ENCODE data around the gene SMARCA1.

Gene SMARCA1

DNA sequence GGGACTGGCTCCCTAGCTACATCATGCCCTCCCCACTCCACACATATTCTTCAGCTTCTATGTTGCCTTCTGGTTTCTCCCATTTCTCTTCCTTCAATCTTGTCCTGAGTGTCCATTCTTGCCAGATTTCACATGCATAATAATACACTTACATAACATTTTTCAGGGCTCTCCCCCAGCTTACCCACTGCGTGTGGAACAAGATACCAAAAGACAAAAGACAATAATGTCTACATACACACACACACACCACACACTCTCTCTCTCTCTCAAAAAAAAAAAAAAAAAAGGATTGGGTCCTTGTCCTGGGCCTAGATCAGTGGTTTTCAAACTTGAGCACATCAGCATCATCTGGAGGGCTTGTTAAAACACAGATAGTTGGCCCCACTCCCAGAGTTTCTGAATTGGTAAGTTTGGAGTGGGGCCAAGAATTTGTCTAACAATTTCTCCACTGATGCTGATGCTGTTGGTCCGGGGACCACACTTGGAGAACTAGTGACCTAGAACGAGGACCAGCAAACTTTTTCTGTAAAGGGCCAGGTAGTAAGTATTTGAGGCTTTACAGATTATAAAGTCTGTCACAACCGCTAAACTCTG is 6.5 kb upstream of the SMARCA1 start:
- H3K27me3 ChIP-seq (ENCODE audit: control insufficient read depth in 3 of 3, insufficient read depth in 3 of 3, low read depth in 1 of 3, low read length in 3 of 3): peaks cover 0 to 15% (median 0%) of the 10 kb centered on the region in 3 experiments
- no peak overlapping the region for H2AK5ac ChIP-seq (ENCODE audit: low read depth, low read length)
- no peak overlapping the region for H3K4me2 ChIP-seq (ENCODE audit: insufficient read depth, low read length, poor library complexity, severe bottlenecking)
- H2BK5ac ChIP-seq (ENCODE audit: low read length): no peak overlapping the region
- H3K18ac ChIP-seq (ENCODE audit: low read length): no peak overlapping the region
- H3K79me1 ChIP-seq (ENCODE audit: low read depth, low read length): no peaks in the 10 kb centered on the region
- no peak overlapping the region for H2AFZ ChIP-seq (ENCODE audit: low read length)
- WGBS, 2 donors (ENCODE audit: extremely low coverage in 2 of 2, insufficient read length in 2 of 2, insufficient replicate concordance in 1 of 2): no CpG with 5 or more reads among the region's 4 CpGs
- no peaks in the 10 kb centered on the region for H3K36me3 ChIP-seq (replicated peaks in 1 of 2; ENCODE audit: control insufficient read depth in 2 of 2, insufficient read depth in 2 of 2, low read length in 2 of 2)
- no peak overlapping the region for H2BK15ac ChIP-seq (ENCODE audit: low read length)
- H2BK120ac ChIP-seq (ENCODE audit: low read depth, low read length): no peak overlapping the region
- H3K23ac ChIP-seq (ENCODE audit: low read depth, low read length, poor library complexity): no peak overlapping the region
- no peaks in the 10 kb centered on the region for H3K9me3 ChIP-seq (replicated peaks in 1 of 2; ENCODE audit: control insufficient read depth in 2 of 2, insufficient read depth in 1 of 2, low read depth in 1 of 2, low read length in 2 of 2)
- H3K27ac ChIP-seq (replicated peaks; ENCODE audit: low read length): no peak overlapping the region
- H3K4me1 ChIP-seq (ENCODE audit: control insufficient read depth in 2 of 2, insufficient read depth in 1 of 2, low read depth in 1 of 2, low read length in 2 of 2): no peaks in the 10 kb centered on the region
- no peak overlapping the region for H3K14ac ChIP-seq (ENCODE audit: low read length)
- no peak overlapping the region for H4K91ac ChIP-seq (ENCODE audit: low read depth, low read length, poor library complexity)
- H3K4me3 ChIP-seq (ENCODE audit: low read length in 2 of 2): no peak overlapping the region
- H4K8ac ChIP-seq (ENCODE audit: low read depth, low read length): no peak overlapping the region
- no peak for DNase-seq (ENCODE audit: low spot score)
- no peak overlapping the region for H3K4ac ChIP-seq (ENCODE audit: low read length)
- H3K9ac ChIP-seq (ENCODE audit: low read depth, low read length, poor library complexity): no peak overlapping the region
- no peak overlapping the region for H2BK12ac ChIP-seq (ENCODE audit: low read length)

DNA sequence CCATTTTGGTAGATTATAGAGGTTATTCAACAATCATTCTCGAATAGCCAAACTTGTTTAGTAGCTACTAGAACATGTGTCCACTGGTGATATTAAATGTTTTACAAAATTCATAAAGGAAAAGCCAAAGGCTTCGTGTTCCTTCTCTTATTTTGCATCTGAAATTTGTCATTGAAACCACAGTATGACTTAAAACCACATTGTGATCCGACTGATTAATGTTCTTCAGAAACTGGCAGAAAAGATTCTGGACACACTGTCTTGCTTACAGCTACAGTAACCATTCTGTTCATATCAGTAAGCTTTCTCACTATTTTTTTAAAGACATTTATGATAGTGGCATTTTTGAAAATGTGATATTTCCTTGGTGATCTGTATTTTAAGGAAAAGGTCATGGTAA is 2.6 kb upstream of the SMARCA1 start:
- H4K91ac ChIP-seq (ENCODE audit: low read depth, low read length, poor library complexity): no peak overlapping the region
- no peak overlapping the region for H2BK5ac ChIP-seq (ENCODE audit: low read length)
- no peaks in the 10 kb centered on the region for H3K27me3 ChIP-seq (ENCODE audit: control insufficient read depth in 3 of 3, insufficient read depth in 3 of 3, low read depth in 1 of 3, low read length in 3 of 3)
- H3K36me3 ChIP-seq (replicated peaks in 1 of 2; ENCODE audit: control insufficient read depth in 2 of 2, insufficient read depth in 2 of 2, low read length in 2 of 2): no peaks in the 10 kb centered on the region
- no peaks in the 10 kb centered on the region for H3K9me3 ChIP-seq (replicated peaks in 1 of 2; ENCODE audit: control insufficient read depth in 2 of 2, insufficient read depth in 1 of 2, low read depth in 1 of 2, low read length in 2 of 2)
- no peak overlapping the region for H2BK120ac ChIP-seq (ENCODE audit: low read depth, low read length)
- no peak overlapping the region for H2AFZ ChIP-seq (ENCODE audit: low read length)
- H3K18ac ChIP-seq (ENCODE audit: low read length): no peak overlapping the region
- no peak overlapping the region for H2BK15ac ChIP-seq (ENCODE audit: low read length)
- H4K8ac ChIP-seq (ENCODE audit: low read depth, low read length): no peak overlapping the region
- H3K4me3 ChIP-seq (ENCODE audit: low read length in 2 of 2): no peak overlapping the region
- H3K14ac ChIP-seq (ENCODE audit: low read length): no peak overlapping the region
- H3K27ac ChIP-seq (replicated peaks; ENCODE audit: low read length): no peak overlapping the region
- H3K23ac ChIP-seq (ENCODE audit: low read depth, low read length, poor library complexity): no peak overlapping the region
- no peak overlapping the region for H2AK5ac ChIP-seq (ENCODE audit: low read depth, low read length)
- WGBS, 2 donors (ENCODE audit: extremely low coverage in 2 of 2, insufficient read length in 2 of 2, insufficient replicate concordance in 1 of 2): no CpG with 5 or more reads among the region's 3 CpGs
- no peak overlapping the region for H3K4ac ChIP-seq (ENCODE audit: low read length)
- H3K4me1 ChIP-seq (ENCODE audit: control insufficient read depth in 2 of 2, insufficient read depth in 1 of 2, low read depth in 1 of 2, low read length in 2 of 2): no peaks in the 10 kb centered on the region
- no peak overlapping the region for H2BK12ac ChIP-seq (ENCODE audit: low read length)
- no peak overlapping the region for H3K9ac ChIP-seq (ENCODE audit: low read depth, low read length, poor library complexity)
- H3K79me1 ChIP-seq (ENCODE audit: low read depth, low read length): peaks cover 3% of the 10 kb centered on the region
- no peak for DNase-seq (ENCODE audit: low spot score)
- H3K4me2 ChIP-seq (ENCODE audit: insufficient read depth, low read length, poor library complexity, severe bottlenecking): no peak overlapping the region

- Histone ChIP-seq H3K79me1 (ENCODE audit: low read depth, low read length) (peaks cover 3% of the 10 kb centered on the region), H2BK15ac (ENCODE audit: low read length) (no peak overlapping the region), H2BK5ac (ENCODE audit: low read length) (no peak overlapping the region), H3K27me3 (ENCODE audit: control insufficient read depth in 3 of 3, insufficient read depth in 3 of 3, low read depth in 1 of 3, low read length in 3 of 3) (no peaks in the 10 kb centered on the region), H3K9me3 (replicated peaks in 1 of 2; ENCODE audit: control insufficient read depth in 2 of 2, insufficient read depth in 1 of 2, low read depth in 1 of 2, low read length in 2 of 2) (no peaks in the 10 kb centered on the region), H3K4ac (ENCODE audit: low read length) (no peak overlapping the region), H2BK120ac (ENCODE audit: low read depth, low read length) (no peak overlapping the region), H2AFZ (ENCODE audit: low read length) (no peak overlapping the region), H4K91ac (ENCODE audit: low read depth, low read length, poor library complexity) (no peak overlapping the region), H4K8ac (ENCODE audit: low read depth, low read length) (no peak overlapping the region), H3K14ac (ENCODE audit: low read length) (no peak overlapping the region), H3K23ac (ENCODE audit: low read depth, low read length, poor library complexity) (no peak overlapping the region), H3K18ac (ENCODE audit: low read length) (no peak overlapping the region), H3K27ac (replicated peaks; ENCODE audit: low read length) (no peak overlapping the region), H3K36me3 (replicated peaks in 1 of 2; ENCODE audit: control insufficient read depth in 2 of 2, insufficient read depth in 2 of 2, low read length in 2 of 2) (no peaks in the 10 kb centered on the region), H3K4me3 (ENCODE audit: low read length in 2 of 2) (no peak overlapping the region), H2AK5ac (ENCODE audit: low read depth, low read length) (no peak overlapping the region), H3K4me2 (ENCODE audit: insufficient read depth, low read length, poor library complexity, severe bottlenecking) (no peak overlapping the region), H3K9ac (ENCODE audit: low read depth, low read length, poor library complexity) (no peak overlapping the region), H2BK12ac (ENCODE audit: low read length) (no peak overlapping the region), H3K4me1 (ENCODE audit: control insufficient read depth in 2 of 2, insufficient read depth in 1 of 2, low read depth in 1 of 2, low read length in 2 of 2) (no peaks in the 10 kb centered on the region)
- DNase-seq (ENCODE audit: low spot score): no peak
- no CpG with 5 or more reads among the region's 4 CpGs for WGBS, 2 donors (ENCODE audit: extremely low coverage in 2 of 2, insufficient read length in 2 of 2, insufficient replicate concordance in 1 of 2)
These were observed 1.9 kb upstream of the SMARCA1 start for GRCh38 chrX:129525162-129525561.

DNA sequence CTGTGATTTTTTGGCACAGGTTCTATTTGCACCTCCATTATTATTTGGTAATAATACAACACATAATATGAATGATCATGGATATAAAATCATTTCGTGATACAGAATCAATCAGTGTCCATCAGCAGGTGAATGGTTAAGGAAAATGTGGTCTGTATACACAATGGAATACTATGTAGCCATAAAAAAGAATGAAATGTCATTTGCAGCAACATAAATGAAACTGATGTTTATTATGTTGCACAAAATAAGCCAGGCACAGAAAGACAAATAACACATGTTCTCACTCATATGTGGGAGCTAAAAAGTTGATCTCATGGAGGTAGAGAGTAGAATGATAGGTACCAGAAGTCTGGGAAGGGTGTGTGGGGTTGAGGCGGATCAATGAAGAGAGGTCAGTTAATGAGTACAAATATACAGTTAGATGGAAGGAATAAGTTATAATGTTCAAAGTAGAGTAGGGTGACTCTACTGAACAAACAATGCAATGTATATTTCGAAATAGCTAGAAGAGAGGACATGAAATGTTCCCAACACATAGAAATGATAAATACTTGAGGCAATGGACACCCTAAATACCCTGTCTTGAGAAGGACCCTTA is 1.1 kb upstream of the SMARCA1 start:
- Histone ChIP-seq H3K23ac (ENCODE audit: low read depth, low read length, poor library complexity) (no peak overlapping the region), H2BK12ac (ENCODE audit: low read length) (no peak overlapping the region), H3K4me2 (ENCODE audit: insufficient read depth, low read length, poor library complexity, severe bottlenecking) (no peak overlapping the region), H3K27ac (replicated peaks; ENCODE audit: low read length) (no peak overlapping the region), H3K79me1 (ENCODE audit: low read depth, low read length) (peaks cover 3% of the 10 kb centered on the region), H3K9me3 (replicated peaks in 1 of 2; ENCODE audit: control insufficient read depth in 2 of 2, insufficient read depth in 1 of 2, low read depth in 1 of 2, low read length in 2 of 2) (no peaks in the 10 kb centered on the region), H3K4ac (ENCODE audit: low read length) (no peak overlapping the region), H3K18ac (ENCODE audit: low read length) (no peak overlapping the region), H2BK15ac (ENCODE audit: low read length) (no peak overlapping the region), H3K36me3 (replicated peaks in 1 of 2; ENCODE audit: control insufficient read depth in 2 of 2, insufficient read depth in 2 of 2, low read length in 2 of 2) (no peaks in the 10 kb centered on the region), H4K91ac (ENCODE audit: low read depth, low read length, poor library complexity) (no peak overlapping the region), H2AFZ (ENCODE audit: low read length) (peak overlapping the region; percentile 80), H2BK120ac (ENCODE audit: low read depth, low read length) (no peak overlapping the region), H4K8ac (ENCODE audit: low read depth, low read length) (no peak overlapping the region), H2BK5ac (ENCODE audit: low read length) (no peak overlapping the region), H3K9ac (ENCODE audit: low read depth, low read length, poor library complexity) (no peak overlapping the region), H3K14ac (ENCODE audit: low read length) (no peak overlapping the region), H3K27me3 (ENCODE audit: control insufficient read depth in 3 of 3, insufficient read depth in 3 of 3, low read depth in 1 of 3, low read length in 3 of 3) (no peaks in the 10 kb centered on the region), H2AK5ac (ENCODE audit: low read depth, low read length) (no peak overlapping the region), H3K4me3 (ENCODE audit: low read length in 2 of 2) (peak overlapping the region in 1 of 2 donors; percentile 62), H3K4me1 (ENCODE audit: control insufficient read depth in 2 of 2, insufficient read depth in 1 of 2, low read depth in 1 of 2, low read length in 2 of 2) (no peaks in the 10 kb centered on the region)
- DNase-seq (ENCODE audit: low spot score): no peak
- no CpG with 5 or more reads among the region's 3 CpGs for WGBS, 2 donors (ENCODE audit: extremely low coverage in 2 of 2, insufficient read length in 2 of 2, insufficient replicate concordance in 1 of 2)
